Memory B cell (primary cell): Measurements from ENCODE around the gene OR4D6.
"Not testable (repeated sequence)": the region's sequence is repeated elsewhere in the genome, so short reads cannot be mapped to it uniquely, and the experiment has no call there.

ENCODE experiments used
- ATAC-seq: fragments of 150-1000 bp; cut with Tn5 transposase; 2 replicates; pipeline ENCODE4 v1.10.0; 2021; ENCODE audit warnings: low read depth, mild to moderate bottlenecking, moderate library complexity
- DNase-seq, 2 donors: peaks; one replicate each; pipeline ENCODE4 v3.0.0; 2022; ENCODE audit warnings: low spot score in 2 of 2
- H3K27ac Mint-ChIP-seq: one replicate; pipeline ENCODE4 v1.8.0; 2022; ENCODE audit warnings: mild to moderate bottlenecking, moderate library complexity, mixed read lengths
- H3K27me3 Mint-ChIP-seq: one replicate; pipeline ENCODE4 v1.8.0; 2022; ENCODE audit warnings: mixed read lengths
- H3K36me3 Mint-ChIP-seq: one replicate; pipeline ENCODE4 v1.8.0; 2022; ENCODE audit warnings: mild to moderate bottlenecking, mixed read lengths
- H3K4me1 Mint-ChIP-seq: one replicate; pipeline ENCODE4 v1.8.0; 2022; ENCODE audit warnings: mixed read lengths
- H3K4me3 Mint-ChIP-seq: one replicate; pipeline ENCODE4 v1.8.0; 2022; ENCODE audit warnings: mild to moderate bottlenecking, moderate library complexity, mixed read lengths
- H3K9me3 Mint-ChIP-seq: one replicate; pipeline ENCODE4 v1.8.0; 2022; ENCODE audit warnings: mixed read lengths

OR4D6 gene

DNA sequence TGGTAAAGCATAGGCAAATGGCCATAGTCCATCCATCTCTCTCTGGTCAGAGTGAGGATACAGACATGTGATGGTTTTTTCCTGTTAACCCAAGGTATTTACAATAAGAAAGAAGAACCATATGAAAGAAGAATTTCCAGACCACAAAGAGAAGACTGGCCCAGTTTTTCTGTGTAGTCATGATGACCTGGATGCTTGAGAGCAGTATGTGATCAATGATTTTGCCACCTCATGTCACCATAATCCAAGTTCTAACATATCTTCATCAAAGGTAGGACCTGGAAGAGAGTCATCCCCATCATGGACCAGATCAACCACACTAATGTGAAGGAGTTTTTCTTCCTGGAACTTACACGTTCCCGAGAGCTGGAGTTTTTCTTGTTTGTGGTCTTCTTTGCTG is at the start of gene OR4D6:
OR4D6 (plus strand) TSS at position 301 of the 400 bp plus-strand sequence; CDS start at position 301, 0 bp downstream.
- ATAC-seq, result no peak
- no peak within 1 kb of the TSS for H3K27ac Mint-ChIP-seq

DNA sequence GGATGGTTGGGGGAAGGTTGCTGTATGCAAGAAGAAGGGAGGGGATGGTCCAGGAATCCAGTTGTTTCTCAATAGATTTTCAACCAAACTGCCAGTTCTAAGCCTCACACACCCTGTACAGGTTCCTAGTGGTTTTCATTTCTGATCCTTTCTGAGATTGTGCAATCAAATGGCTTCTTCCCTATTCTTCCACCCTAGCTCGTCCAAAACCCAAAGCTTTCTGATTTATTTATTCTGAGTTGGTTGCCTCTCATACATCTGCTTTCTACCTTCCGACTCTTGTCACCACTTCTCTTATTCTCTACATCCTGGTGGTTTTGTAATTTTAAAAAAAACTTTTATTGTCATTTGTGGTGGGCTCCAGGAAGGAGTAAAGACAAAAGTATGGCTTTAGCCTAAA is 43.1 kb upstream of the OR4D6 start:
- no peaks in the 10 kb centered on the region for H3K27me3 Mint-ChIP-seq

More for the DNA sequence above, at the start of gene OR4D6:
- DNase-seq, result no peak
- Mint-ChIP-seq H3K9me3 (no peaks in the 10 kb centered on the region), H3K4me1 (no peaks in the 10 kb centered on the region), H3K27me3 (peaks cover 18% of the 10 kb centered on the region), H3K4me3 (no peak within 1 kb of the TSS), H3K36me3 (no peaks in the 10 kb centered on the region)

DNA sequence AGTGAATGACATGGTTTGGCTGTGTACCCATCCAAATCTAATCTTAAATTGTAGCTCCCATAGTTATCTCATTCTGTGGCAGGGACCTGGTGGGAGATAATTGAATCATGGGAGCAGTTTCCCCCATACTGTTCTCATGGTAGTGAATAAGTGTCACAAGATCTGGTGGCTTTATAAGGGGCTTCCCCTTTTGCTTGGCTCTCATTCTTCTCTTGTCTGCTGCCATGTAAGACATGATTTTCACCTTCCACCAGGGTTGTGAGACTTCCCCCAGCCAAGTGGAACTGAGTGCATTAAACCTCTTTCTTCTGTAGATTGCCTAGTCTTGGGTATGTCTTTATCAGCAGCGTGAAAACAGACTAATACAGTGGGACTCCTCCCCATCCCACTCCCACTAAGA is 41.6 kb upstream of the OR4D6 start:
- Mint-ChIP-seq H3K36me3 (peaks cover 6% of the 10 kb centered on the region), H3K27me3 (no peaks in the 10 kb centered on the region), H3K4me1 (peaks cover 21% of the 10 kb centered on the region), H3K4me3 (no peak overlapping the region), H3K9me3 (peaks cover 10% of the 10 kb centered on the region), H3K27ac (no peak overlapping the region)
- ATAC-seq (peak; percentile 21), DNase-seq (no peak)

More for the DNA sequence above, 43.1 kb upstream of the OR4D6 start:
- DNase-seq (no peak), ATAC-seq (no peak)
- H3K27ac Mint-ChIP-seq, result no peak overlapping the region
- H3K4me3 Mint-ChIP-seq, result no peak overlapping the region
- H3K9me3 Mint-ChIP-seq, result peaks cover 13% of the 10 kb centered on the region
- peaks cover 6% of the 10 kb centered on the region for H3K36me3 Mint-ChIP-seq
- H3K4me1 Mint-ChIP-seq, result peaks cover 21% of the 10 kb centered on the region

DNA sequence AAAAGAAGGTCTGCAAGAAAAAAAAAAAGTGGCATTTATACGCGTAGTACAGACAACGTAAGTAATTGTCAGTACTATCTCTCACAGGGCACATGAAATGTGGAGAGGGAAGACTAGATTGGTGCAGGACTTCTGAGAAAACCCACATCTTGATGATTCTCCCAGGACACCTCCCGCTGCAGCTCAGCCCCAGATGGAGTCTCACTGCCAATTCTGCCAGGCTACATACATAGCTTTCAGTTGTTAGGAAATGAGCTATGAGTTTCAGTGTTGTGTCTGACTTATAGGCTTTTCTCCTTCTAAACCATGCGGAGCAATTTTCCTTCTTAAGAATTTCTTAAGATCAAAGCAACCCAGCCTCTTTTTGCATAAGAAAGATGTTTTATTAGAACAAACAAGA is 40.1 kb upstream of the OR4D6 start:
- DNase-seq (no peak), ATAC-seq (no peak)
- Mint-ChIP-seq H3K4me1 (peaks cover 21% of the 10 kb centered on the region), H3K27ac (peak overlapping the region; percentile 78), H3K27me3 (no peaks in the 10 kb centered on the region), H3K9me3 (peaks cover 2% of the 10 kb centered on the region), H3K4me3 (peak overlapping the region; percentile 8), H3K36me3 (peaks cover 4% of the 10 kb centered on the region)

DNA sequence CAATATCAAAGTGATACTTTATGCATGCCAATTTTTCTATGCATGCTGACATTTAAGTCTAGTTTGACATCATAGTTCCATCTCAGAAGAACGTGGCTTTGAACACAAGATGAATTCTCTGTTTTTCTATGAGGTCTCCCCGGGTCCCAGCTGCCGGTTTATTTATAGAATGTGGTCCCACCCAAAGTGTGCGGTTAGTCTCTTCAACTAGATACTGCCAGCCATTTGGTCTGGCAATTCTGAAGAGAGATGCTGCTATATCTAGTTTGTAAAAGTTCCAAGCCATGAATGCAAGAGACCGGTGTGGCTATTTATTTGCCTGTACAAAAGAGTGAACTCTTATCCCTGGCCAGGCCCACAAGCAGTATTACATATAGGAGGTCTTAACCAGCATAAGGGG is 39.7 kb upstream of the OR4D6 start:
- H3K27me3 Mint-ChIP-seq, result no peaks in the 10 kb centered on the region

DNA sequence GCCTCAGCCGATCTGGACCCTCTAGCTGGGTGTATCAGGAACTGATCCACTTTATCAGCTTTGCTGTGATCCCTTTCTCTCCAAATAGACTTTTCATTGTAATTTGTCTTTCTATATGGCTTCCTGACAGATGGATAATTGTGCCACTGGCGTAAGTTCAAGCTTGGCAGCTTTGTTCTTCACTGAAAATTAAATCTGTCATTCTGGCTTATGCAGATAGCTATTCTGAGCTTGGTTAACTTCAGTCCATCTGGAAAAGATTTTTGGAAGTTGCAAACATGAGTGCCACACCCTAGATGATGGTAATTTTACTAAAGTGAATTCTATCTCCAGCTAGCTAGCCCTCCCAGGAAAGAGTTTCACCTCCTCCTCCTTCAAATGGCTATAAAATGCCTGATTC is 38.6 kb upstream of the OR4D6 start:
- Mint-ChIP-seq H3K36me3 (peaks cover 4% of the 10 kb centered on the region), H3K27ac (no peak overlapping the region), H3K9me3 (peaks cover 2% of the 10 kb centered on the region), H3K4me1 (peaks cover 23% of the 10 kb centered on the region), H3K27me3 (no peaks in the 10 kb centered on the region), H3K4me3 (no peak overlapping the region)
- no peak for ATAC-seq
- no peak for DNase-seq

More for the DNA sequence above, 39.7 kb upstream of the OR4D6 start:
- peak; percentile 67 for ATAC-seq
- peak overlapping the region; percentile 46 for H3K4me3 Mint-ChIP-seq
- peaks cover 2% of the 10 kb centered on the region for H3K9me3 Mint-ChIP-seq
- H3K4me1 Mint-ChIP-seq, result peaks cover 21% of the 10 kb centered on the region
- no peak for DNase-seq
- H3K36me3 Mint-ChIP-seq, result peaks cover 4% of the 10 kb centered on the region
- H3K27ac Mint-ChIP-seq, result peak overlapping the region; percentile 78

DNA sequence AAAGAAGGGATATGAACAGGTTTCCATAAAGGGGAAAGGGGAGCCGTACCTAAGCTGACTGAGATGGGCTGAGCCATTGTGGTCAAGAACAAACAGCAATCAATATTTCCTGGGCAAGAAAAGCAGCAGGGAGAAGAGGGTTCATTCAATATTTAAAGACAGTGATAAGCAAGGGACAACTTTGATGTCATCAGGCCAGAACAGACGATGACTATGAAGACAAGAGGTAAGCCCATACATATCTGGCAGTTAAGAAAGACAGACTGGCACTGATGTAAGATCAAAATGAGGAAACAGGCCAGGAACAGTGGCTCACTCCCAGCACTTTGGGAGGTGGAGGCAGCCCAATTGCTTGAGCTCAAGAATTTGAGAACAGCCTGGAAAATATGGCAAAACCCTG is 32.9 kb upstream of the OR4D6 start:
- Mint-ChIP-seq H3K27ac (no peak overlapping the region), H3K4me1 (peaks cover 2% of the 10 kb centered on the region), H3K9me3 (no peaks in the 10 kb centered on the region), H3K36me3 (no peaks in the 10 kb centered on the region), H3K4me3 (no peak overlapping the region), H3K27me3 (no peaks in the 10 kb centered on the region)
- DNase-seq (no peak), ATAC-seq (no peak)

DNA sequence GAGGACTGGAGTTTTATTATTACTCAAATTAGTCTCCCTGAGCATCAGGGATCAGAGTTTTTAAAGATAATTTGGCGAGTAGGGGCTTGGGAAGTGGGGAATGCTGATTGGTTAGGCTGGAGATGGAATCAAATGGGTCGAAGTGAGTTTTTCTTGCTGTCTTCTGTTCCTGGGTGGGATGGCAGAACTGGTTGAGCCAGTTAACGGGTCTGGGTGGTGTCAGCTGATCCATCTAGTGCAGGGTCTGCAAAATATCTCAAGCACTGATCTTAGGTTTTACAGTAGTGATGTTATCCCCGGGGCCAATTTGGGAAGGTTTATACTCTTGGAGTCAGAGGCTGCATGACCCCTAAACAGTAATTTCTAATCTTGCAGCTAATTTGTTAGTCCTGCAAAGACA is 31.6 kb upstream of the OR4D6 start:
- Mint-ChIP-seq H3K4me3 (no peak overlapping the region), H3K27ac (no peak overlapping the region), H3K4me1 (peaks cover 6% of the 10 kb centered on the region), H3K27me3 (peaks cover 2% of the 10 kb centered on the region), H3K36me3 (no peaks in the 10 kb centered on the region), H3K9me3 (no peaks in the 10 kb centered on the region)
- no peak for ATAC-seq
- no peak for DNase-seq

DNA sequence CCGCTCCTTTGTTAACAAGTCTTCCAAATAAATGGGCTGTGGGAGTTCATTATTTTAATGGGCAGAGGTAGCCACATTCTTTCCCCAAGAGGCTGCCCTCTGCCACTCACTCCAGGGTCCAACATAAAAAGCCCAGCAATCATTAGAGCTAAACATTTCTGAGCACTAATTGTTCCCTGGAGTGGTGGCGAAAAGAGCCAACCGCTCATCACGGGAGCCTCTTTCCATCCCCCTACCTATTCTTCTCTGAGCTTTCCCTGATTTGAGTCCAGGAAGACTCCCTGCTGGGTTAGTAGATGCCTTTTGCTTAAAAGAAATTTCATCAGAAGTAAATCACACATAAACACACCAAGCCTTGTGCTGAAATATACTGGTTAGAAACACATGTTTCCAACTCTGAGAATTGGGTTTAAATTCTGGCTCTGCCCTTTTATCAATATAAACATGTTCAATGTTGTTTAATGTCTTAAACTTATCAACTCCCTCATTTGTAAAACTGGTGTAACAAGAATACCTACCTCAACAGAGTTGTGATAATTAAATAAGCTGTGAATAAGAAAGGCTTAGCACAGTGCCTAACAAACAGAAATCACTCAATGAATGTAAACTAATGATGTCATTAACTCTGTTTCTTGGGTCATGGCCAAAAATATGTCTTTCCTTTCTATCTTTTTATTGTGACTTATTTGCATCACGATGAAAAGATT is 30.2 kb upstream of the OR4D6 start, which contains the start of gene OR5A2:
OR5A2 (minus strand) TSS at position 53 of the 707 bp plus-strand sequence. CDS start 3,460 bp downstream, outside the sequence.
- no peak for ATAC-seq
- H3K4me1 Mint-ChIP-seq, result peaks cover 6% of the 10 kb centered on the region
- no peaks in the 10 kb centered on the region for H3K9me3 Mint-ChIP-seq
- no peaks in the 10 kb centered on the region for H3K36me3 Mint-ChIP-seq
- no peak for DNase-seq
- H3K27me3 Mint-ChIP-seq, result peaks cover 3% of the 10 kb centered on the region
- no peak within 1 kb of the TSS for H3K27ac Mint-ChIP-seq
- H3K4me3 Mint-ChIP-seq, result no peak within 1 kb of the TSS

DNA sequence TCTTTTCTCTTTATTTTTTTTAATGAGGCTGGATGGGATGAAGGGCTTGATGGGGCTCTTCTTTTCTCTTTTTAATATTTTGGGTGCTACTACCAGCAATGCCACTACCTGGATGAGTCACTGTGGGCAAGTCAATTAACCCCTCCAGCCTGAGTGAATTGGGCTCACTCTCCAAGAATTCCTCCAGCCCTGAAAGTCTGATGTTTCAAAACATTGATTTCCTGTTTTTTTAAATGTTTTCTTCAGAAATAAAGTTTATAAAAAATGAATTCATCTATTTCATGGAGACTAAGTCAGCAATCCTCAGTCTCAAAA is 29.7 kb upstream of the OR4D6 start:
- ATAC-seq, result no peak
- DNase-seq, result no peak
- Mint-ChIP-seq H3K4me3 (no peak overlapping the region), H3K9me3 (no peaks in the 10 kb centered on the region), H3K36me3 (no peaks in the 10 kb centered on the region), H3K27me3 (peaks cover 4% of the 10 kb centered on the region), H3K27ac (no peak overlapping the region), H3K4me1 (peaks cover 6% of the 10 kb centered on the region)

DNA sequence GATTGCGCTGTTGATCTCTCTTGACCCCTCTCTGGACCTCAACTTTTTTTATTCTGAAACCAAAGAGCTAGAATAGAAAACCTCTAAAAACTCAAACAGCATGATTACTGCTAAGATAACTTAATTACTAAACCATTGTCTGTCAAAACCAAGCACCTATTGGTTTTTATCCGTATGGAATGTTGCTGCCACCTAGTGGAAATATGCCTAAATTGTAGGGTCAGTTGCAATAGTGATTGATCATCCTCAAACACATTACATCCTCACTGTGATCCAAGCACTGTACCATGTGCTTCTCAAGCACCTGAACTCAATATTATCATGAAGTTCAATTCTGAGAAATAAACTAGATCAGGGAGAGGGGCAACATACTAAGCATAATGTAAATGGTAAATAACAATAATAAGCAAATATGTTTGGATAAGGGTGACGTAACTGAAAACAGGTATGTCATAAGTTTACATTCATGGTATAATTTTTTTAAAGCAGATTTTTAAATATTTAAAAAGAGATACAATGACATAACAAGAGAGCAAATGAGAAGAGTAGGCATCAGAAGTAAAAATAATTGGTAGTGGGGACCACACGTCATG is 26.7 kb upstream of the OR4D6 start:
- peaks cover 4% of the 10 kb centered on the region for H3K4me1 Mint-ChIP-seq
- ATAC-seq, result peak; percentile 87
- H3K4me3 Mint-ChIP-seq, result no peak overlapping the region
- H3K27me3 Mint-ChIP-seq, result peaks cover 4% of the 10 kb centered on the region
- no peak overlapping the region for H3K27ac Mint-ChIP-seq
- DNase-seq, result peak; percentile 63 to 82
- H3K36me3 Mint-ChIP-seq, result no peaks in the 10 kb centered on the region
- no peaks in the 10 kb centered on the region for H3K9me3 Mint-ChIP-seq

DNA sequence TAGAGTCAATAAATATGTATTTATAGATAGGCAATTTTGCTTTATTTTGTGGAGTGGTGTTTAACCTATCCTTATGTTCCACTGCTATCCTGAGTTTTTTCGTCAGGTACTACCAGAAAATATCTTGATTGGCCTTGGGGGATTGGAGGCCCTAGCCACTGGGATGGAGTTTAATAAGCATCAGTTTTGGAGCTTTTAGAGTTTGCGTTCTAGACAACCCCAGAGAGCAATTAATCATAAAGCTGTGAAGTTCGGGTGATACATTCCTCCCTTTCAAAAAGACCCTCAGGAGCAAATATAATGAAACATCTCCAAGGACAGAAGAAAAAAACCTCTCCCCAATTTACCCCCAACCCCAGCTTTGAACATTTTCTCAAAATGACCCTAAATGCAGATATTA is 20.6 kb upstream of the OR4D6 start, which contains the start of gene OR5A1:
OR5A1 (plus strand) TSS at position 301 of the 400 bp plus-strand sequence. CDS start 6,700 bp downstream, outside the sequence.
- peaks cover 3% of the 10 kb centered on the region for H3K27me3 Mint-ChIP-seq
- H3K4me3 Mint-ChIP-seq, result no peak within 1 kb of the TSS
- ATAC-seq, result no peak
- H3K4me1 Mint-ChIP-seq, result no peaks in the 10 kb centered on the region
- H3K9me3 Mint-ChIP-seq, result no peaks in the 10 kb centered on the region
- no peaks in the 10 kb centered on the region for H3K36me3 Mint-ChIP-seq
- DNase-seq, result no peak
- H3K27ac Mint-ChIP-seq, result no peak within 1 kb of the TSS

DNA sequence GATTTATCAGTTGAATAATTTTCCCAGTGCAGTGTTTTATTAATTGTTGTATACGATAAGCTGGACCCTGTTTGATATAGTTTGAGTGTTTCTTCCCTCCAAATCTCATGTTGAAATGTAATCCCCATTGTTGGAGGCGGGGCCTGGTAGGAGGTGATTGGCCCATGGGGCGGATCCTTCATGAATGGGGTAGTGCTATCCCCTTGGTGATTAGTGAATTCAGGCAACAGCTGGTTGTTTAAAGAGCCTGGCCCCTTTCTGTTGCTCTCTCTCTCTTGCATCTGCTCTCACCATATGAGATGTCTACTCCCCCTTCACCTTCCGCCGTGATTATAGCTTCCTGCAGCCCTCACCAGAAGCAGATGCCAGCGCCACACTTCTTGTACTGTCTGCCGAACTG is 19.0 kb upstream of the OR4D6 start:
- Mint-ChIP-seq H3K36me3 (no peaks in the 10 kb centered on the region), H3K27me3 (peaks cover 3% of the 10 kb centered on the region), H3K4me1 (no peaks in the 10 kb centered on the region), H3K9me3 (no peaks in the 10 kb centered on the region), H3K27ac (no peak overlapping the region), H3K4me3 (no peak overlapping the region)
- ATAC-seq (no peak), DNase-seq (no peak)

DNA sequence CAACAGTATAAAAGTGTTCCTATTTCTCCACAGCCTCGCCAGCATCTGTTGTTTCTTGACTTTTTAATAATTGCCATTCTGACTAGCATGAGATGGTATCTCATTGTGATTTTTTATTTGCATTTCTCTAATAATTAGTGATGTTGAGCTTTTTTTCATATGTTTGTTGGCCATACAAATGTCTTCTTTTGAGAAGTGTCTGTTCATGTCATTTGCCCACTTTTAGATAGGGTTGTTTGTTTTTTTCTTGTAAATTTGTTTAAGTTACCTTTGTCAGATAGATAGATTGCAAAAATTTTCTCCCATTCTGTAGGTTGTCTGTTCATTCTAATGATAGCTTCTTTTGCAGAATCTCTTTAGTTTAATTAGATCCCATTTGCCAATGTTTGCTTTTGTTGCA is 11.1 kb upstream of the OR4D6 start:
- not testable (repeated sequence) for DNase-seq, ATAC-seq, H3K4me3 Mint-ChIP-seq, H3K4me1 Mint-ChIP-seq, H3K36me3 Mint-ChIP-seq, H3K27ac Mint-ChIP-seq
- H3K9me3 Mint-ChIP-seq, result peaks cover 11% of the 10 kb centered on the region
- H3K27me3 Mint-ChIP-seq, result peaks cover 14% of the 10 kb centered on the region

DNA sequence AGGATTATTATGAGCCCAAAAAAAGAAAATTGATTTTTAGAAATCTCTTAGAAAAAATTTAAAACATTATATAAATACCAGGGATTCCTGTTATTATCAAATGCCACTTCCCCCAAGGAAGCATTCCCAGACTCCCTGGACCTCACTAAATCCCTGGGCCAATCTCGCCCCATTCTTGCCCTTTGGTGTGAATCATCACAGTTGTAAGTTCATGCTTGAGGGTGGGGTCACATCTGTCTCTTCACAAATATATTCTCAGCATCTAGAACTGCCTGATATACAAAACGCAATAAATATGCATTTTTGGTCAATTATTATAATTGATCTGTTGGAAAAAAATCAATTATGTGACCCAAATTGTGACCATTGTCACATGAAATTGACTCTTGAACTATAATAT is 8.3 kb upstream of the OR4D6 start:
- Mint-ChIP-seq H3K4me1 (no peaks in the 10 kb centered on the region), H3K36me3 (peaks cover 4% of the 10 kb centered on the region), H3K4me3 (no peak overlapping the region), H3K9me3 (peaks cover 11% of the 10 kb centered on the region), H3K27me3 (peaks cover 10% of the 10 kb centered on the region), H3K27ac (no peak overlapping the region)
- DNase-seq (no peak), ATAC-seq (no peak)
